Psoas muscle (tissue), 8 donors: ENCODE data around the gene IMPDH1. TPM values are rescaled to one million over a fixed set of nuclear protein-coding genes. Genes with fewer than 3 reads are reported as not detected.

ENCODE experiments used
- ATAC-seq, 4 donors: fragments of 200-7000 bp; cut with Tn5 transposase; one replicate each; pipeline ENCODE4 v1.9.1; 2020; ENCODE audit warnings: moderate library complexity in 3 of 4, mild to moderate bottlenecking in 2 of 4
- DNase-seq, 2 donors: peaks; one replicate each; pipeline ENCODE4 v3.0.0-alpha.2; 2020
- H3K27ac ChIP-seq: fragments of 200-600 bp; one replicate; pipeline ENCODE4 v1.8.0; 2022
- H3K27me3 ChIP-seq, 3 donors: fragments of 200-600 bp in 1 of 3; one replicate each; pipeline versions ENCODE4 v1.6.1 to v1.8.0; 2013 to 2022; ENCODE audit warnings: low read length in 2 of 3, mild to moderate bottlenecking in 2 of 3, moderate library complexity in 1 of 3; ENCODE audit not compliant: insufficient read depth in 3 of 3
- H3K36me3 ChIP-seq, 2 donors: fragments of 200-600 bp in 1 of 2; one replicate each; pipeline versions ENCODE4 v1.6.1 to v1.8.0; 2013 to 2022; ENCODE audit warnings: low read depth in 1 of 2, mild to moderate bottlenecking in 1 of 2, moderate library complexity in 1 of 2; ENCODE audit not compliant: insufficient read depth in 1 of 2
- H3K4me1 ChIP-seq: fragments of 200-600 bp; one replicate; pipeline ENCODE4 v1.8.0; 2022
- H3K4me3 ChIP-seq: fragments of 200-600 bp; one replicate; pipeline ENCODE4 v1.8.0; 2022; ENCODE audit warnings: mild to moderate bottlenecking
- H3K9me3 ChIP-seq: fragments of 200-600 bp; one replicate; pipeline ENCODE4 v1.8.0; 2022
- WGBS, 3 donors: extraction: QIAGEN DNeasy Blood & Tissue Kit; methylation state at CpG; one replicate each; pipeline versions ENCODE4 v1.1.6 to v1.1.7; 2013; 5-methylcytosine and 5-hydroxymethylcytosine counted together
- intact Hi-C, 2 donors: fragments of 100-400 bp; cut with DNase I; formaldehyde crosslinking; loops; one replicate each; pipeline versions ENCODE4 v1.11.0 to v1.14.2; 2022
- polyA plus RNA-seq, 3 donors: library from polyadenylated mRNA; stranded (reverse); fragments of 200-250 nt; gene quantifications; one replicate each; pipeline ENCODE4 v1.2.3, GENCODE V29; 2013
- total RNA-seq, 4 donors: library from RNA; stranded (reverse); fragmentation: NEBNext Ultra II Directional in 2 of 4; extraction: Animal tissue kit (Norgen Biotek cat#: 25700) in 2 of 4; gene quantifications; one replicate each; pipeline versions ENCODE4 v1.2.1 to v1.2.4, GENCODE V29; 2021 to 2023
- TF ChIP-seq, protein P1 (sequence below): fragments of 200-600 bp; IDR thresholded peaks from one replicate; pipeline ENCODE4 v1.8.0; 2022; ENCODE audit warnings: antibody characterized with exemption
- donor health status: healthy with polysubstance abuse.
- donor health status: DM: no; HTN: no; CAD: no; lungs with moderate emphysema.
- donor health status: Bipolar disorder and iron deficiency.
- donor health status: healthy.
- donor health status: DM: yes; HTN: yes; CAD: no.
- donor health status: DM: no; HTN: no; CAD: no.
- donor health status: DM: no; HTN: no; CAD: no.
- donor health status: DM: yes; HTN: yes; CAD: no.

The IMPDH1 gene
- total and polyA plus RNA-seq, 7 donors: 5.6 to 10.3 (median 8.6) TPM

DNA sequence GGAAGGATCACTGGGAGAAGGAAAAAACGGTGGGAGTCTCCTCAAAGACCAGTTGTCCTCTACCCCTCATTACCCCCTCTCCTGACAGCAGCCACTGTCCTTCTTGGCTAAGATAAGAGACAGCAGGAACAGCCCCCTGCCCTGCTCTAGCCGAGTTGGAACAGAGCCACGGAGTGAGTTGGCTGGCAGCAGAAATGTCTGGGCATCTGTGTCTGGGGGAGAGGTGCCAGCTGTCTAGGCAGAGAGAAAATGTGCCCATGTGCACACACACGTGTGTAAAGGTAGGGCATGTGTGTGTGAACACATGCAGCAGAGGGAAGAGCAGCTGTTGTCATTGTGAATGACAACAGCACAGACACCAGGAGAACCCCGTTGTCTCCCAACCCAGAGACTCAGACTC, 36.5 kb upstream of the IMPDH1 start:
- Histone ChIP-seq H3K27ac (no peak overlapping the region), H3K4me1 (no peaks in the 10 kb centered on the region), H3K36me3 (no peaks in the 10 kb centered on the region), H3K9me3 (no peaks in the 10 kb centered on the region), H3K27me3 (no peaks in the 10 kb centered on the region), H3K4me3 (no peak overlapping the region)
- ATAC-seq: no peak
- 14 to 33% (median 29%) methylated on average over 5 of the region's 5 CpGs for WGBS, 3 donors
- no peak for DNase-seq
- TF ChIP-seq, protein P1, sequence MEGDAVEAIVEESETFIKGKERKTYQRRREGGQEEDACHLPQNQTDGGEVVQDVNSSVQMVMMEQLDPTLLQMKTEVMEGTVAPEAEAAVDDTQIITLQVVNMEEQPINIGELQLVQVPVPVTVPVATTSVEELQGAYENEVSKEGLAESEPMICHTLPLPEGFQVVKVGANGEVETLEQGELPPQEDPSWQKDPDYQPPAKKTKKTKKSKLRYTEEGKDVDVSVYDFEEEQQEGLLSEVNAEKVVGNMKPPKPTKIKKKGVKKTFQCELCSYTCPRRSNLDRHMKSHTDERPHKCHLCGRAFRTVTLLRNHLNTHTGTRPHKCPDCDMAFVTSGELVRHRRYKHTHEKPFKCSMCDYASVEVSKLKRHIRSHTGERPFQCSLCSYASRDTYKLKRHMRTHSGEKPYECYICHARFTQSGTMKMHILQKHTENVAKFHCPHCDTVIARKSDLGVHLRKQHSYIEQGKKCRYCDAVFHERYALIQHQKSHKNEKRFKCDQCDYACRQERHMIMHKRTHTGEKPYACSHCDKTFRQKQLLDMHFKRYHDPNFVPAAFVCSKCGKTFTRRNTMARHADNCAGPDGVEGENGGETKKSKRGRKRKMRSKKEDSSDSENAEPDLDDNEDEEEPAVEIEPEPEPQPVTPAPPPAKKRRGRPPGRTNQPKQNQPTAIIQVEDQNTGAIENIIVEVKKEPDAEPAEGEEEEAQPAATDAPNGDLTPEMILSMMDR: no peak
- intact Hi-C loops: no loop called here

DNA sequence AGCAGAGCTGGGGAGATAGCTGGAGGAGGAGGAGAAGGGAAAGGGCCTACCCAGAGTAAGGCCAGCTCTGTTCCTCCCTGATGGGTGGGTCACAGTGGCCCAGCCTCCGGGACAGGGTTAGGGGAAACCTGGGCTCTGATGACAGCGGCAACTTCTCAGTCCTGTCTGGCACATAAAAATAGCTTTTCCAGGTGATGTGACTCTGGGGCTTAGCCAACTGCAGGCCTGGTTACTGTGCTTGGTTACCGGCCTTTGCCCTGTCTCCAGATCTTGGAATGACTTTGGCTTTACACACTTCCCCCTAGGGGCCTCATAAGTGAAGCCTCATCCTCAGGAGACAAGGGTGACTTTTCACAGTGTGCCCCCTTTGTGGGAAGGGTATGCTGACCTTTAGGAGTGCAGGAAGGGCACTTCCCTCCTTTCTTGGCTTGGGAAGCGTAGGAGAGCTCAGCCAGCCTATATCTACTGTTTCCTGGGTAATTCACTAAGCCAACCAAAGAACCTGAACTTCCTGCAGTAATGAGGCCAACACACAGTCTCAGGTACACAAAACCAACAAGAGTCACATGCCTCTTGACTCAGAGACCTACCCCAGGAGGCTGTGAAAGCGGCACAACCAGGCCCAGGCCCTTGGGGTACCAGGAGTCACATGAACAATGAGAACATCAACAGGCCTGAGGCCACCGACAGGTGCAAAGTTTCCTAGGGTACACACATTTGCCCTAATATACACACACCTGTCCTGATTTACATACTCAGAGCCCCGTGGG, 34.2 kb upstream of the IMPDH1 start:
- no peaks in the 10 kb centered on the region for H3K4me1 ChIP-seq
- TF ChIP-seq, protein P1: no peak
- no peak for DNase-seq
- no peaks in the 10 kb centered on the region for H3K36me3 ChIP-seq
- no peak overlapping the region for H3K27ac ChIP-seq
- no peaks in the 10 kb centered on the region for H3K9me3 ChIP-seq
- intact Hi-C loops: no loop called here
- H3K27me3 ChIP-seq: no peaks in the 10 kb centered on the region
- H3K4me3 ChIP-seq: no peak overlapping the region
- WGBS, 3 donors: 70 to 80% (median 72%) methylated on average over 7 of the region's 7 CpGs
- no peak for ATAC-seq

DNA sequence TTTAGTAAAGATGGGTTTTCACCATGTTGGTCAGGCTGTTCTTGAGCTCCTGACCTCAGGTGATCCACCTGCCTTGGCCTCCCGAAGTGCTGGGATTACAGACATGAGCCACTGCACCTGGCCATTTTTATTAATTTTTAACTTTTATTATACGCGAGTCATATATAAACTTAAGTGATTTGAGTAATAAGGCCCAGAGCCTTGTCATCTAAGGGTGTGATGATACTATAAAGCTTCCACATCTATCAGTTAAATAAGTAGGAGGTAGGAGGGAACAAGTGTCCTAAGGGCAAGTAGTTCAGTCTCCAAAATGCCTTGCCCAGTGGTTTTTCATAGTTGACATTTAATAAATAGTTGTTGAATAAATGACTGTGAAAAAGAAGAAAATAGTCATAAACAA, 32.6 kb upstream of the IMPDH1 start:
- WGBS, 3 donors: 92 to 98% (median 97%) methylated on average over 3 of the region's 3 CpGs
- DNase-seq (no peak), ATAC-seq (no peak)
- H3K4me1 ChIP-seq: no peaks in the 10 kb centered on the region
- no peaks in the 10 kb centered on the region for H3K9me3 ChIP-seq
- H3K4me3 ChIP-seq: no peak overlapping the region
- TF ChIP-seq, protein P1: no peak
- no peak overlapping the region for H3K27ac ChIP-seq
- no peaks in the 10 kb centered on the region for H3K27me3 ChIP-seq
- no peaks in the 10 kb centered on the region for H3K36me3 ChIP-seq
- intact Hi-C loops: no loop called here

DNA sequence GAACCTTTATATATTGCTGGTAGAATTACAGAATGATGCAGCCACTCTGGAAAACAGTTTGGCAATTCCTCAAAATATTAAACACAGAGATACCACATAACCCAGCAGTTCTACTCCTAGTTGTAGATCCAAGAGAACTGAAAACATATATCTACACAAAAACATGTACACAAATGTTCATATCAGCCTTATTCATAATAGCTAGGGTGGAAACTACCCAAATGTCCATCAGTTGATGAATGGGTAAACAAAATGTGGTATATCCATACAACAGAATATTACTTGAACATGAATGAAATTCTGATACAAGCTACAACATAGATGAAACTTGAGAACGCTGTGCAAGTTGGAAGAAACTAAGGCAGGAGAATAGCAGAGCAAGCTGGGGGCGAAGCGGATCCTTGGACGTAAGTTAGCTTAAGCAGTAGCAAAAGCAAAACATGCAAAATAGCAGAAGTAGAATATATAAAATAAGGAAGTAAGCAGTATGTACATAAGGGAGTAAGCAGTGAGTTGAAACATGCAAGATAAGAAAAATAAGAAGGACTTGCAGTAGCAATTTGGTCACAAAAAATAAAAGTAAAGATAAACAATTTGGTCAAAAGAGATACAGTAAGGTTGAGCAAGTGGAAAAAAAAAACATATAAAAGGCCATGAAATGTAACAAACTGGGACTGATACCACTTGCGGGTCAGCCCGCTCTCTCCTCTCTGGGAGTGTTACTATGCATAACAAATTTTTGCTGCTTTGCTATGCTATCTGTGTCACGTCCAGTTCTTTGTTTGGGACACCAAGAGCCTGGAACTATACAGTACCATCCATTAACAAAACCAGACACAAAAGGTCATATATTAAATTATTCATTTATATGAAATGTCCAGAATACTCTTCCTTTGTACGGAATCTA, 27.9 kb upstream of the IMPDH1 start:
- intact Hi-C loops: no loop called here
- Histone ChIP-seq H3K9me3 (no peaks in the 10 kb centered on the region), H3K4me1 (no peaks in the 10 kb centered on the region), H3K27ac (no peak overlapping the region), H3K36me3 (no peaks in the 10 kb centered on the region), H3K27me3 (no peaks in the 10 kb centered on the region), H3K4me3 (no peak overlapping the region)
- DNase-seq (no peak), ATAC-seq (no peak)
- TF ChIP-seq, protein P1: no peak
- WGBS, 3 donors: 85 to 88% (median 87%) methylated on average over 8 of the region's 8 CpGs
